H1 (cell line): ENCODE data around the gene PCGF3.

Source experiments
- CTCF ChIP-seq, 3 experiments: IDR thresholded peaks; 1 replicate in 2 of 3; 2 replicates in 1 of 3; pipeline versions ENCODE4 v1.5.1 to v1.6.1; 2011; ENCODE audit warnings: low read length in 3 of 3, mild to moderate bottlenecking in 3 of 3, inconsistent platforms in 2 of 3, low read depth in 1 of 3, moderate library complexity in 1 of 3; ENCODE audit not compliant: insufficient read depth in 1 of 3; ENCODE audit errors: control extremely low read depth in 1 of 3
- EZH2 ChIP-seq: fragments of 200-600 bp; sonication (generic); IDR thresholded peaks from 2 replicates; pipeline ENCODE4 v1.7.1; 2012; ENCODE audit warnings: low read depth, mild to moderate bottlenecking, moderate library complexity, low read length, inconsistent platforms; ENCODE audit not compliant: severe bottlenecking
- GABPA ChIP-seq: IDR thresholded peaks from 2 replicates; pipeline ENCODE4 v1.6.1; 2011; ENCODE audit warnings: mild to moderate bottlenecking, low read length, moderate library complexity, borderline replicate concordance; ENCODE audit not compliant: insufficient read depth
- POLR2A ChIP-seq, 2 experiments: IDR thresholded peaks; 1 replicate in 1 of 2; 2 replicates in 1 of 2; pipeline ENCODE4 v1.6.1; 2011; ENCODE audit warnings: low read depth in 2 of 2, low read length in 2 of 2, mild to moderate bottlenecking in 2 of 2; ENCODE audit errors: control extremely low read depth in 1 of 2
- SIN3A ChIP-seq, 2 experiments: IDR thresholded peaks in 1 of 2; conservative IDR thresholded peaks in 1 of 2; 2 replicates each; pipeline ENCODE4 v1.6.1; 2011 to 2012; ENCODE audit warnings: low read length in 2 of 2, improper control_type of control experiment in 1 of 2, low read depth in 1 of 2, mild to moderate bottlenecking in 1 of 2
- TCF12 ChIP-seq: IDR thresholded peaks from 2 replicates; pipeline ENCODE4 v1.6.1; 2011; ENCODE audit warnings: low read depth, mild to moderate bottlenecking, low read length
- ZNF274 ChIP-seq: IDR thresholded peaks from 2 replicates; pipeline ENCODE4 v1.7.0; 2012; ENCODE audit warnings: low read length, borderline replicate concordance; ENCODE audit errors: extremely low read depth

- TF ChIP-seq ZNF274 (no peak), CTCF (IDR thresholded peaks at IDR 0.05; ENCODE audit: control extremely low read depth in 1 of 3, insufficient read depth in 1 of 3, low read depth in 1 of 3, low read length in 3 of 3) (no peak), POLR2A (IDR thresholded peaks at IDR 0.05; ENCODE audit: control extremely low read depth in 1 of 2, low read depth in 2 of 2, low read length in 2 of 2) (no peak), TCF12 (no peak), EZH2 (no peak), SIN3A (conservative IDR thresholded peaks at IDR 0.05 in 1 of 2, IDR thresholded peaks at IDR 0.05 in 1 of 2; ENCODE audit: low read depth in 1 of 2, low read length in 2 of 2) (no peak), GABPA (no peak)
Measured at GRCh38 chr4:751676-752075, 46.0 kb downstream of the PCGF3 start.
